ENCODE data around the gene GADD45A. TPM values are rescaled to one million over a fixed set of nuclear protein-coding genes. Genes with fewer than 3 reads are reported as not detected.

Gene GADD45A
- total and polyA plus RNA-seq, 9 of the 15 experiments (the other 6 are each of a cell fraction or from before 2014, with no cell fraction given) = 21.3 to 156 (median 62.1) TPM

GRCh38 chr1:67690411-67690810, 5.4 kb downstream of the GADD45A start:
- peak overlapping the region; percentile 95; the same call in 1 of the 3 replicates for H3K27ac ChIP-seq (ENCODE audit: extremely low read depth, low read depth, low read length)
- in situ Hi-C loops (cut with MboI) (no loop called here), intact Hi-C loops (cut with micrococcal nuclease) (no loop called here)
- ATAC-seq (no peak), FAIRE-seq (no peak), DNase-seq (ENCODE audit: extremely low read depth in 1 of 4, low spot score in 3 of 4) (no peak)
- H3K36me3 ChIP-seq (ENCODE audit: control insufficient read depth, insufficient read depth, low read length) = peaks cover 63% of the 10 kb centered on the region
- no peaks in the 10 kb centered on the region for H3K27me3 ChIP-seq (ENCODE audit: control insufficient read depth in 2 of 2, insufficient read depth in 2 of 2, low read length in 2 of 2)
- ChIA-PET CTCF (ENCODE audit: low intra/inter-chr PET ratio) (no interaction called here), POLR2A (interaction anchor here (1.4 to 2.2 kb wide), 2 partner anchors 21 to 43 kb away, joined by 4 to 8 read pairs; no protein-coding TSS in a partner anchor)
- H3K9me1 ChIP-seq (ENCODE audit: control insufficient read depth, insufficient read depth, low read length) = no peaks in the 10 kb centered on the region
- H3K4me2 ChIP-seq (ENCODE audit: insufficient read depth, low read length) = no peak overlapping the region
- H3K4me3 ChIP-seq = no peak overlapping the region
- no peaks in the 10 kb centered on the region for H3K9me3 ChIP-seq (replicated peaks; ENCODE audit: control insufficient read depth, insufficient read depth, low read depth, low read length)
- 0 out of 2 replicates have a peak, but pooled peaks cover 3% of the 10 kb centered on the region for H4K20me1 ChIP-seq (replicated peaks; ENCODE audit: control insufficient read depth, insufficient read depth, low read length)
- TF ChIP-seq FOXK2 (conservative IDR thresholded peaks at IDR 0.05 in 1 of 2, IDR thresholded peaks at IDR 0.05 in 1 of 2; ENCODE audit: low read depth in 2 of 2) (no peak), SIX5 (IDR thresholded peaks at IDR 0.05; ENCODE audit: borderline replicate concordance in 1 of 2, insufficient read depth in 1 of 2, low read depth in 1 of 2, low read length in 2 of 2) (no peak), ZNF253 (CRISPR knock-in tag; conservative IDR thresholded peaks at IDR 0.05) (no peak), ATF1 (CRISPR knock-in tag; IDR thresholded peaks at IDR 0.05) (no peak), ATF1 (tag; IDR thresholded peaks at IDR 0.05) (no peak), ZNF77 (CRISPR knock-in tag; IDR thresholded peaks at IDR 0.05) (no peak), SOX6 (IDR thresholded peaks at IDR 0.05) (no peak), ZC3H11A (IDR thresholded peaks at IDR 0.05; ENCODE audit: low read depth, low read length) (no peak)
- TF ChIP-seq, protein P1, sequence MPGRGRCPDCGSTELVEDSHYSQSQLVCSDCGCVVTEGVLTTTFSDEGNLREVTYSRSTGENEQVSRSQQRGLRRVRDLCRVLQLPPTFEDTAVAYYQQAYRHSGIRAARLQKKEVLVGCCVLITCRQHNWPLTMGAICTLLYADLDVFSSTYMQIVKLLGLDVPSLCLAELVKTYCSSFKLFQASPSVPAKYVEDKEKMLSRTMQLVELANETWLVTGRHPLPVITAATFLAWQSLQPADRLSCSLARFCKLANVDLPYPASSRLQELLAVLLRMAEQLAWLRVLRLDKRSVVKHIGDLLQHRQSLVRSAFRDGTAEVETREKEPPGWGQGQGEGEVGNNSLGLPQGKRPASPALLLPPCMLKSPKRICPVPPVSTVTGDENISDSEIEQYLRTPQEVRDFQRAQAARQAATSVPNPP (IDR thresholded peaks at IDR 0.05; ENCODE audit: borderline replicate concordance, insufficient read depth, insufficient read length) = no peak
- 65% methylated on average over 2 of the region's 2 CpGs for WGBS (ENCODE audit: insufficient coverage, low coverage, missing lambda C conversion rate)
- peaks cover 59% of the 10 kb centered on the region for H3K79me2 ChIP-seq (ENCODE audit: control insufficient read depth, insufficient read depth, low read length)
- no TSS peak for BruUV-seq (replicated peaks)
- H3K9ac ChIP-seq (ENCODE audit: insufficient read depth in 1 of 2, low read depth in 2 of 2, low read length in 2 of 2) = peak overlapping the region in 1 of 2 experiments; percentile 92; a peak in 1 of 4 replicates
- peaks cover 25 to 48% of the 10 kb centered on the region in 2 experiments for H3K4me1 ChIP-seq (replicated peaks in 1 of 2; ENCODE audit: control insufficient read depth in 2 of 2, insufficient read depth in 2 of 2, low read length in 2 of 2)
- no peak overlapping the region for H2AFZ ChIP-seq (ENCODE audit: low read depth, low read length)
